B cell (primary cell): Measurements from ENCODE around the gene KANK3.
"Not testable (repeated sequence)": the region's sequence is repeated elsewhere in the genome, so short reads cannot be mapped to it uniquely, and the experiment has no call there.

ENCODE experiments used
- EZH2 ChIP-seq: IDR thresholded peaks from 2 replicates; pipeline ENCODE4 v1.6.1; 2012; ENCODE audit warnings: borderline replicate concordance, low read depth, mild to moderate bottlenecking, moderate library complexity, low read length; ENCODE audit not compliant: insufficient read depth, poor library complexity, severe bottlenecking
- TF ChIP-seq, protein P1 (sequence below): fragments of 200-600 bp; IDR thresholded peaks from one replicate; pipeline ENCODE4 v1.8.0; 2022; ENCODE audit warnings: antibody characterized with exemption, mild to moderate bottlenecking

DNA sequence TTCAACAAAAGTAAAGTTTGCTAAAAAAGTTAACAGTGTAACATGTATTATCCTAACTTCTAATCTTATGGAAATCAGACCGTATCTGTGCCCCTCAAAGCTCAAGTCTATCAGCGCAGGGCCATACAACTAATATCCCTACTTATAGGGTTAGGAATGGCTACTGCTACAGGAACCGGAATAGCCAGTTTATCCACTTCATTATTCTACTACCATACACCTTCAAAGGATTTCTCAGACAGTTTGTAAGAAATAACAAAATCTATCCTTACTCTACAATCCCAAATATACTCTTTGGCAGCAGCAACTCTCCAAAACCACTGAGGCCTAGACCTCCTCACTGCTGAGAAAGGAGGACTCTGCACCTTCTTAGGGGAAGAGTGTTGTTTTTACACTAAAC is 42.5 kb upstream of the KANK3 start:
- TF ChIP-seq, protein P1, sequence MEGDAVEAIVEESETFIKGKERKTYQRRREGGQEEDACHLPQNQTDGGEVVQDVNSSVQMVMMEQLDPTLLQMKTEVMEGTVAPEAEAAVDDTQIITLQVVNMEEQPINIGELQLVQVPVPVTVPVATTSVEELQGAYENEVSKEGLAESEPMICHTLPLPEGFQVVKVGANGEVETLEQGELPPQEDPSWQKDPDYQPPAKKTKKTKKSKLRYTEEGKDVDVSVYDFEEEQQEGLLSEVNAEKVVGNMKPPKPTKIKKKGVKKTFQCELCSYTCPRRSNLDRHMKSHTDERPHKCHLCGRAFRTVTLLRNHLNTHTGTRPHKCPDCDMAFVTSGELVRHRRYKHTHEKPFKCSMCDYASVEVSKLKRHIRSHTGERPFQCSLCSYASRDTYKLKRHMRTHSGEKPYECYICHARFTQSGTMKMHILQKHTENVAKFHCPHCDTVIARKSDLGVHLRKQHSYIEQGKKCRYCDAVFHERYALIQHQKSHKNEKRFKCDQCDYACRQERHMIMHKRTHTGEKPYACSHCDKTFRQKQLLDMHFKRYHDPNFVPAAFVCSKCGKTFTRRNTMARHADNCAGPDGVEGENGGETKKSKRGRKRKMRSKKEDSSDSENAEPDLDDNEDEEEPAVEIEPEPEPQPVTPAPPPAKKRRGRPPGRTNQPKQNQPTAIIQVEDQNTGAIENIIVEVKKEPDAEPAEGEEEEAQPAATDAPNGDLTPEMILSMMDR = not testable (repeated sequence)
- not testable (repeated sequence) for TF ChIP-seq EZH2
